Brain microvascular endothelial cell (primary cell): ENCODE results near the gene TIMM9.
"Not testable (repeated sequence)": the region's sequence is repeated elsewhere in the genome, so short reads cannot be mapped to it uniquely, and the experiment has no call there.

Experiments
- DNase-seq: peaks from one replicate; pipeline ENCODE4 v3.0.0-alpha.2; 2020
- H3K27ac ChIP-seq: fragments of 250-450 bp; sonication (Bioruptor Pico); 2 replicates; pipeline ENCODE4 v1.5.1; 2020; ENCODE audit warnings: mild to moderate bottlenecking, moderate library complexity
- H3K27me3 ChIP-seq: fragments of 250-450 bp; sonication (Bioruptor Pico); replicated peaks from 2 replicates; pipeline ENCODE4 v1.5.1; 2020; ENCODE audit warnings: mild to moderate bottlenecking
- H3K36me3 ChIP-seq: fragments of 250-450 bp; sonication (Bioruptor Pico); replicated peaks from 2 replicates; pipeline ENCODE4 v1.5.1; 2020; ENCODE audit warnings: mild to moderate bottlenecking
- H3K4me3 ChIP-seq: 2 replicates; pipeline ENCODE4 v1.5.1; 2011; ENCODE audit warnings: low read depth, mild to moderate bottlenecking, control low read depth, low read length, moderate library complexity
- CTCF ChIP-seq: IDR thresholded peaks from 2 replicates; pipeline ENCODE4 v1.5.1; 2011; ENCODE audit warnings: low read depth, mild to moderate bottlenecking, moderate library complexity, low read length, control low read depth, inconsistent platforms; ENCODE audit errors: missing control alignments
- in situ Hi-C: cut with HindIII; loops from 2 replicates; pipeline ENCODE4 v1.10.0; 2017; ENCODE audit warnings: low sequenced_read_pairs, low pct_ligation_motif_present

The TIMM9 gene

GRCh38 chr14:58367296-58367695, 60.0 kb downstream of the TIMM9 start:
- no peak for DNase-seq
- no peaks in the 10 kb centered on the region for H3K27me3 ChIP-seq
- in situ Hi-C loops: no loop called here
- no peak overlapping the region for H3K4me3 ChIP-seq
- H3K27ac ChIP-seq: no peak overlapping the region
- no peak for TF ChIP-seq CTCF
- peaks cover 29% of the 10 kb centered on the region for H3K36me3 ChIP-seq

- in situ Hi-C loops: no loop called here
- no peak for DNase-seq
- Histone ChIP-seq H3K27me3 (no peaks in the 10 kb centered on the region), H3K36me3 (peaks cover 29% of the 10 kb centered on the region), H3K27ac (no peak overlapping the region), H3K4me3 (no peak overlapping the region)
- TF ChIP-seq CTCF: no peak
Observed at GRCh38 chr14:58364316-58364715, 63.0 kb downstream of the TIMM9 start.

GRCh38 chr14:58362798-58363412, 64.4 kb downstream of the TIMM9 start:
- peak; percentile 33 for TF ChIP-seq CTCF
- H3K4me3 ChIP-seq: no peak overlapping the region
- H3K27ac ChIP-seq: no peak overlapping the region
- H3K27me3 ChIP-seq: no peaks in the 10 kb centered on the region
- in situ Hi-C loops: no loop called here
- H3K36me3 ChIP-seq: peaks cover 31% of the 10 kb centered on the region
- no peak for DNase-seq

- H3K4me3 ChIP-seq, H3K27ac ChIP-seq, H3K27me3 ChIP-seq, DNase-seq, in situ Hi-C loops: not testable (repeated sequence)
- H3K36me3 ChIP-seq: peaks cover 26% of the 10 kb centered on the region
Observed at GRCh38 chr14:58362272-58362671, 65.1 kb downstream of the TIMM9 start.
